MV-4-11 (cell line): Measurements from ENCODE around the gene SCN7A.
"Not testable (repeated sequence)": the region's sequence is repeated elsewhere in the genome, so short reads cannot be mapped to it uniquely, and the experiment has no call there.

Source experiments
- DNase-seq: peaks from one replicate; lab custom pipeline; 2025; lab: John Stamatoyannopoulos, UW

Gene SCN7A

GRCh38 chr2:166494140-166494624 is at the start of gene SCN7A:
TSS of gene SCN7A (minus strand) at chr2:166494249. CDS start at chr2:166477696, 16,553 bp downstream.
- DNase-seq = no peak

GRCh38 chr2:166539340-166540162 is 45.5 kb upstream of the SCN7A start:
- DNase-seq = peak; percentile 52

GRCh38 chr2:166536111-166536510 is 42.1 kb upstream of the SCN7A start:
- no peak for DNase-seq

- DNase-seq = no peak
Observed at GRCh38 chr2:166521155-166521554, 27.1 kb upstream of the SCN7A start.

- DNase-seq = no peak
Observed at GRCh38 chr2:166520604-166521003, 26.6 kb upstream of the SCN7A start.

GRCh38 chr2:166519391-166519962 is 25.4 kb upstream of the SCN7A start:
- no peak for DNase-seq

GRCh38 chr2:166518634-166519390 is 24.8 kb upstream of the SCN7A start:
- DNase-seq = no peak

GRCh38 chr2:166517533-166518061 is 23.5 kb upstream of the SCN7A start:
- DNase-seq = no peak

GRCh38 chr2:166516712-166517303 is 22.8 kb upstream of the SCN7A start:
- DNase-seq = no peak

- DNase-seq = no peak
Observed at GRCh38 chr2:166513952-166514351, 19.9 kb upstream of the SCN7A start.

- no peak for DNase-seq
Observed at GRCh38 chr2:166499281-166499680, 5.2 kb upstream of the SCN7A start.

- no peak for DNase-seq
Observed at GRCh38 chr2:166491461-166491860, 2.6 kb downstream of the SCN7A start.

- no peak for DNase-seq
Observed at GRCh38 chr2:166487171-166487570, 6.9 kb downstream of the SCN7A start.

GRCh38 chr2:166485558-166486178 is 8.4 kb downstream of the SCN7A start:
- DNase-seq = no peak

GRCh38 chr2:166472332-166472731 is 21.7 kb downstream of the SCN7A start:
- no peak for DNase-seq

GRCh38 chr2:166468124-166469024 is 25.7 kb downstream of the SCN7A start:
- peak; percentile 62 for DNase-seq

- no peak for DNase-seq
Observed at GRCh38 chr2:166464187-166464586, 29.9 kb downstream of the SCN7A start.

- DNase-seq = no peak
Observed at GRCh38 chr2:166463640-166464039, 30.4 kb downstream of the SCN7A start.

- no peak for DNase-seq
Observed at GRCh38 chr2:166458674-166459073, 35.4 kb downstream of the SCN7A start.

GRCh38 chr2:166455823-166456222 is 38.2 kb downstream of the SCN7A start:
- DNase-seq = not testable (repeated sequence)
